Measurements from ENCODE around the gene MICAL2.

The MICAL2 gene

GRCh38 chr11:12239804-12240371 is 129.5 kb downstream of the MICAL2 start:
- Mint-ChIP-seq H3K36me3 (no peaks in the 10 kb centered on the region), H3K27ac (no peak overlapping the region), H3K27me3 (peaks cover 4% of the 10 kb centered on the region), H3K4me3 (no peak overlapping the region), H3K9me3 (no peaks in the 10 kb centered on the region), H3K4me1 (no peaks in the 10 kb centered on the region)
- ATAC-seq (ENCODE audit: low read depth), result no peak
- no peak for DNase-seq (ENCODE audit: low spot score in 2 of 2)

- no peaks in the 10 kb centered on the region for H3K36me3 Mint-ChIP-seq
- H3K27me3 Mint-ChIP-seq, result peaks cover 4% of the 10 kb centered on the region
- H3K27ac Mint-ChIP-seq, result no peak overlapping the region
- H3K4me3 Mint-ChIP-seq, result no peak overlapping the region
- no peaks in the 10 kb centered on the region for H3K9me3 Mint-ChIP-seq
- no peak for DNase-seq (ENCODE audit: low spot score in 2 of 2)
- H3K4me1 Mint-ChIP-seq, result no peaks in the 10 kb centered on the region
- ATAC-seq (ENCODE audit: low read depth), result no peak
These were observed 130.3 kb downstream of the MICAL2 start for GRCh38 chr11:12240677-12241076.

- H3K36me3 Mint-ChIP-seq, result no peaks in the 10 kb centered on the region
- H3K9me3 Mint-ChIP-seq, result no peaks in the 10 kb centered on the region
- ATAC-seq (ENCODE audit: low read depth) (no peak), DNase-seq (ENCODE audit: low spot score in 2 of 2) (no peak)
- H3K27me3 Mint-ChIP-seq, result peaks cover 4% of the 10 kb centered on the region
- no peaks in the 10 kb centered on the region for H3K4me1 Mint-ChIP-seq
- H3K4me3 Mint-ChIP-seq, result no peak overlapping the region
- H3K27ac Mint-ChIP-seq, result no peak overlapping the region
These were observed 131.0 kb downstream of the MICAL2 start for GRCh38 chr11:12241401-12241800.

GRCh38 chr11:12241971-12242672 is 131.7 kb downstream of the MICAL2 start:
- H3K27me3 Mint-ChIP-seq, result peaks cover 4% of the 10 kb centered on the region
- H3K4me1 Mint-ChIP-seq, result no peaks in the 10 kb centered on the region
- H3K9me3 Mint-ChIP-seq, result no peaks in the 10 kb centered on the region
- no peak overlapping the region for H3K4me3 Mint-ChIP-seq
- no peaks in the 10 kb centered on the region for H3K36me3 Mint-ChIP-seq
- DNase-seq (ENCODE audit: low spot score in 2 of 2), result no peak
- no peak overlapping the region for H3K27ac Mint-ChIP-seq
- ATAC-seq (ENCODE audit: low read depth), result no peak

DNA sequence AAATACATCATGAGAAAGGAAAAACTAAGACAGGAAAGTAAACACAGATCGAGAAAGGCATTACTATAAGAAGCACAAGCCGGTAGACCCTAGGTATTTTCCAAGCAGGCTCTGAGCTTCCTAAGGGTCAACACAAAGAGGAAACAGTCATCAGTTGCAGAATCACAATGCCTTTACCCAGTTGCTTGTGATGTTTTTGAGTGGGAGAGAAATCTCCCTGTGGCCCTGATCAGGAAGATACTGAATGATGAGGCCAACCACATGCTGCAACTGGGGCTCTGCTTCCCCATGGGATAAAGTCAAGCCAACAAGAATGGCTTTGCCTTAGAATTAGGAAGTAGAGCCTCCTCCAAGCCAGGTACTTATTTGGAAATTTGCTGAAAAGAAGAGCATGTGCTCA is 132.6 kb downstream of the MICAL2 start:
- DNase-seq (ENCODE audit: low spot score in 2 of 2) (no peak), ATAC-seq (ENCODE audit: low read depth) (no peak)
- peaks cover 6% of the 10 kb centered on the region for H3K27me3 Mint-ChIP-seq
- no peaks in the 10 kb centered on the region for H3K9me3 Mint-ChIP-seq
- H3K27ac Mint-ChIP-seq, result no peak overlapping the region
- no peaks in the 10 kb centered on the region for H3K36me3 Mint-ChIP-seq
- no peaks in the 10 kb centered on the region for H3K4me1 Mint-ChIP-seq
- H3K4me3 Mint-ChIP-seq, result no peak overlapping the region

DNA sequence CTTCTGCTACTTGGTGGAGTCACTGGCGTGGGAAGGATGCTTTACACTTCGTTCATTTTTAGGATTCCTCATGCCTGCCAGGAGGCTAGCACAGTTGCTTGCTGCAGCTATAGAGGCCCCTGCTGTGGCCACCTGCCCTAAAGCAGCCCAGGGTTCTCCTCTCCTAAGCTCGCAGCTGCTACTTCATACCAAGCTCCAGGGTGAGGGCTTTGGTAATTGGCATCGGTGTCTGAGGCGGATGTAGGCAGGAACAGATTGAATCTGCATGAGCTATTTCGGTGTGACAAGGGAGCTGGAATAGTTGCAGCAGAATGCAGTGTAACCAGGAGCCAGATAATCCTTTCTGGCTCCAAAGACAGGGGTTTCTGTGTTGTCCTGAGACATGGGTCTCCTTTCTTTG is 133.1 kb downstream of the MICAL2 start:
- ATAC-seq (ENCODE audit: low read depth) (no peak), DNase-seq (ENCODE audit: low spot score in 2 of 2) (no peak)
- Mint-ChIP-seq H3K4me3 (no peak overlapping the region), H3K9me3 (no peaks in the 10 kb centered on the region), H3K4me1 (no peaks in the 10 kb centered on the region), H3K27me3 (peaks cover 7% of the 10 kb centered on the region), H3K36me3 (no peaks in the 10 kb centered on the region), H3K27ac (no peak overlapping the region)

- no peak for DNase-seq (ENCODE audit: low spot score in 2 of 2)
- peaks cover 7% of the 10 kb centered on the region for H3K27me3 Mint-ChIP-seq
- no peaks in the 10 kb centered on the region for H3K36me3 Mint-ChIP-seq
- H3K27ac Mint-ChIP-seq, result no peak overlapping the region
- H3K9me3 Mint-ChIP-seq, result no peaks in the 10 kb centered on the region
- no peak overlapping the region for H3K4me3 Mint-ChIP-seq
- ATAC-seq (ENCODE audit: low read depth), result no peak
- H3K4me1 Mint-ChIP-seq, result no peaks in the 10 kb centered on the region
These were observed 133.6 kb downstream of the MICAL2 start for GRCh38 chr11:12243911-12244550.

- Mint-ChIP-seq H3K9me3 (no peaks in the 10 kb centered on the region), H3K4me3 (no peak overlapping the region), H3K4me1 (no peaks in the 10 kb centered on the region), H3K36me3 (no peaks in the 10 kb centered on the region), H3K27ac (no peak overlapping the region), H3K27me3 (peaks cover 7% of the 10 kb centered on the region)
- no peak for ATAC-seq (ENCODE audit: low read depth)
- no peak for DNase-seq (ENCODE audit: low spot score in 2 of 2)
These were observed 134.7 kb downstream of the MICAL2 start for GRCh38 chr11:12245091-12245490.

- H3K9me3 Mint-ChIP-seq, result no peaks in the 10 kb centered on the region
- H3K27ac Mint-ChIP-seq, result no peak overlapping the region
- no peaks in the 10 kb centered on the region for H3K36me3 Mint-ChIP-seq
- no peak overlapping the region for H3K4me3 Mint-ChIP-seq
- H3K27me3 Mint-ChIP-seq, result peaks cover 7% of the 10 kb centered on the region
- ATAC-seq (ENCODE audit: low read depth), result no peak
- no peaks in the 10 kb centered on the region for H3K4me1 Mint-ChIP-seq
- no peak for DNase-seq (ENCODE audit: low spot score in 2 of 2)
These were observed 135.2 kb downstream of the MICAL2 start for GRCh38 chr11:12245549-12246016.

DNA sequence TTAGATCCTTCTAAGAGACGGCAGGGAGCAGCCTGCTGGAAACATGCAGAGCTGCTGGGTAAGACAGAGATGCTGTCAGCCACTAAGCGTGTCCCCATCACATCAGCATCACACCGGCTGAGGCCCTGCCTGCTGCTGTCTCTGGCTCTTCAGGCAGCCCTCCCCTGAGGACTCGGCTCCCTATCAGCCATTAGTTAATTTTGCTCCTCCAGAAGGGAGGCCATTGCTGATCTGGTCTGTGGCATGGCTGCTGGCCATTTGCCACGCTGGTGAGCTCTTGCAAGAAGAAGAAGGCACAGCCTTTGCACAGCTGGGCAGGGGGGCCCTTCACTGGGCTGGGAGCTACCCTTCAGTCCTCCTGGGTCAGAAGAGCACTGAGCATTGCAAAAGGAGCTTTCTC is 135.8 kb downstream of the MICAL2 start:
- H3K4me3 Mint-ChIP-seq, result no peak overlapping the region
- no peaks in the 10 kb centered on the region for H3K9me3 Mint-ChIP-seq
- no peak overlapping the region for H3K27ac Mint-ChIP-seq
- no peak for ATAC-seq (ENCODE audit: low read depth)
- no peaks in the 10 kb centered on the region for H3K4me1 Mint-ChIP-seq
- H3K36me3 Mint-ChIP-seq, result no peaks in the 10 kb centered on the region
- no peak for DNase-seq (ENCODE audit: low spot score in 2 of 2)
- peaks cover 7% of the 10 kb centered on the region for H3K27me3 Mint-ChIP-seq

DNA sequence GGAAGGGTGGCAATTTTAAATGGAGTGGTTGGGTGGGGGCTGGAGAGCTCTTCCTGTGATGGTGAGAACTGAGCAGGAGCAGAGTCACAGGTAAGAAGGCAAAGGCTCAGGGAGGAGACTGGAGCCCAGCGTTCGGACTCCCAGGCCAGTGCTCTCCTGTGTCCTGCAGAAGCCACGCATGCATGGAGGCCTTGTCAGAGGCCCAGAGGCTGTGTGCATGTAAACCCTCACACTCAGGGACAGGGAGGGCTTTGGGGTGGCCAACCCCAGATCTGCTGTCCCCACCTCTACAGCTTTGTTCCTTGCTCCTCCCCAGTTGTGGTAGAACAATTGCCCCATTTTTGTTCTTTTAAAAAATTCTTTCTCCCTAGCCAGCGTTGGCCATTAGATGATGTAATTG is 136.6 kb downstream of the MICAL2 start:
- H3K9me3 Mint-ChIP-seq, result no peaks in the 10 kb centered on the region

GRCh38 chr11:12247543-12248254 is 137.3 kb downstream of the MICAL2 start:
- no peak overlapping the region for H3K27ac Mint-ChIP-seq
- H3K9me3 Mint-ChIP-seq, result no peaks in the 10 kb centered on the region
- H3K4me3 Mint-ChIP-seq, result no peak overlapping the region
- H3K27me3 Mint-ChIP-seq, result peaks cover 5% of the 10 kb centered on the region
- DNase-seq (ENCODE audit: low spot score in 2 of 2) (no peak), ATAC-seq (ENCODE audit: low read depth) (no peak)
- no peaks in the 10 kb centered on the region for H3K36me3 Mint-ChIP-seq
- no peaks in the 10 kb centered on the region for H3K4me1 Mint-ChIP-seq

More for the DNA sequence above, 136.6 kb downstream of the MICAL2 start:
- H3K27ac Mint-ChIP-seq, result no peak overlapping the region
- H3K36me3 Mint-ChIP-seq, result no peaks in the 10 kb centered on the region
- peaks cover 7% of the 10 kb centered on the region for H3K27me3 Mint-ChIP-seq
- H3K4me3 Mint-ChIP-seq, result no peak overlapping the region
- no peak for DNase-seq (ENCODE audit: low spot score in 2 of 2)
- no peaks in the 10 kb centered on the region for H3K4me1 Mint-ChIP-seq
- no peak for ATAC-seq (ENCODE audit: low read depth)

DNA sequence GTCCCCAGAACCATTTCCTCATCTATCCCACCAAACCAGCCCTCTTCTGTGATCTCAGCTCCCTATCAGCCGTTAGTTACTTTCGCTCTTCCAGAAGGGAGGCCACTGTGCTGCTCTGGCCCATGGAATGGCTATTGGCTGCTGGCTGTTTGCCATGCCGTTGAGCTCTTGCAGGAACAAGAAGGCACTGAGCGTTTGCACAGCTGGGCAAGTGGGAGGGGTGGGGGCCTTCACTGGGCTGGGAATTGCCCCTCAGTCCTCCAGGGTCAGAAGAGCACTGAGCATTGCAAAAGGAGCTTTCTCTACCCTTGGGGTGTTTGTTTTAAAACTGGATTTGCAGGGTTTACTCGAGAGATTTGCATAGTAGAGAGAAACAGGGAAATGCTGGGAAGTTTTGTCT is 137.9 kb downstream of the MICAL2 start:
- Mint-ChIP-seq H3K4me3 (no peak overlapping the region), H3K27me3 (peaks cover 5% of the 10 kb centered on the region), H3K36me3 (no peaks in the 10 kb centered on the region), H3K9me3 (no peaks in the 10 kb centered on the region), H3K27ac (no peak overlapping the region), H3K4me1 (no peaks in the 10 kb centered on the region)
- DNase-seq (ENCODE audit: low spot score in 2 of 2) (no peak), ATAC-seq (ENCODE audit: low read depth) (no peak)

GRCh38 chr11:12249590-12250260 is 139.3 kb downstream of the MICAL2 start:
- DNase-seq (ENCODE audit: low spot score in 2 of 2), result no peak
- H3K9me3 Mint-ChIP-seq, result no peaks in the 10 kb centered on the region
- H3K4me3 Mint-ChIP-seq, result no peak overlapping the region
- no peak for ATAC-seq (ENCODE audit: low read depth)
- H3K27me3 Mint-ChIP-seq, result peaks cover 3% of the 10 kb centered on the region
- H3K27ac Mint-ChIP-seq, result no peak overlapping the region
- no peaks in the 10 kb centered on the region for H3K36me3 Mint-ChIP-seq
- no peaks in the 10 kb centered on the region for H3K4me1 Mint-ChIP-seq

Data from memory B cell (primary cell).